Ovary (tissue), 3 donors: Measurements from ENCODE around the gene PIK3AP1.

Experiments
- EP300 ChIP-seq: sonication (generic); formaldehyde crosslinking; IDR thresholded peaks from one replicate; pipeline ENCODE4 v1.6.1; 2017; ENCODE audit warnings: antibody characterized with exemption
- POLR2A ChIP-seq: fragments of 450-650 bp; IDR thresholded peaks from one replicate; pipeline ENCODE4 v1.6.1; 2017; ENCODE audit warnings: antibody characterized with exemption, mild to moderate bottlenecking, moderate library complexity
- TF ChIP-seq, protein P1 (sequence below), 3 donors: fragments of 450-650 bp in 2 of 3; fragments of 200-600 bp in 1 of 3; IDR thresholded peaks; one replicate each; pipeline versions ENCODE4 v1.5.1 to v1.8.0; 2016 to 2022; ENCODE audit warnings: antibody characterized with exemption in 3 of 3, mild to moderate bottlenecking in 1 of 3
- donor health status: DM: no; HTN: no; CAD: no.

DNA sequence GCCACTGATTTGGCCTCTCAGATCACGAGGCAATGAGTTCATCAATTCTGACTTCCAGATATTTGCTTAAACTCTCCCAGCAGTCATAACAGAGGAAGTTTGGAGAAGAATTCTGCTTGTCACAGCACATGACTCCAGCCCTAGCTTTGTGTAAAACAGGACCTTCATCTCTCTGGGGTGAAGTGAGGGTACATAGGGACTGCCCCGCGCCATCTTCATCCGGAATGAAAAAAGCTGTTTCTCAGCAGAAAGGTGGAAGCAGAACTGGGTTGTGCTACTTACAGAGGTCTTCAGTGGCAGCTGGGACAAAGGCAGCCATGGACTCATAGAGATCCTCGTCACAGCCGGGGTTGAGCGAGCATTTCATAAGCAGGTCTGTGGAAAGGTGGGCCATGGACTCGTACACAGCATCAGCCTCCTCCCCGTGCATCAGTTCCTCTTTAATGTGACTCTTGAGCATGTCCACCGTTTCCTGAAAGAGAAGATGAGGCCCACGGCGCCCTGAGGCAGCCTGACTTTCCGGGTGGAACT lies 75.1 kb downstream of the PIK3AP1 start:
- TF ChIP-seq POLR2A, result no peak
- TF ChIP-seq, protein P1, sequence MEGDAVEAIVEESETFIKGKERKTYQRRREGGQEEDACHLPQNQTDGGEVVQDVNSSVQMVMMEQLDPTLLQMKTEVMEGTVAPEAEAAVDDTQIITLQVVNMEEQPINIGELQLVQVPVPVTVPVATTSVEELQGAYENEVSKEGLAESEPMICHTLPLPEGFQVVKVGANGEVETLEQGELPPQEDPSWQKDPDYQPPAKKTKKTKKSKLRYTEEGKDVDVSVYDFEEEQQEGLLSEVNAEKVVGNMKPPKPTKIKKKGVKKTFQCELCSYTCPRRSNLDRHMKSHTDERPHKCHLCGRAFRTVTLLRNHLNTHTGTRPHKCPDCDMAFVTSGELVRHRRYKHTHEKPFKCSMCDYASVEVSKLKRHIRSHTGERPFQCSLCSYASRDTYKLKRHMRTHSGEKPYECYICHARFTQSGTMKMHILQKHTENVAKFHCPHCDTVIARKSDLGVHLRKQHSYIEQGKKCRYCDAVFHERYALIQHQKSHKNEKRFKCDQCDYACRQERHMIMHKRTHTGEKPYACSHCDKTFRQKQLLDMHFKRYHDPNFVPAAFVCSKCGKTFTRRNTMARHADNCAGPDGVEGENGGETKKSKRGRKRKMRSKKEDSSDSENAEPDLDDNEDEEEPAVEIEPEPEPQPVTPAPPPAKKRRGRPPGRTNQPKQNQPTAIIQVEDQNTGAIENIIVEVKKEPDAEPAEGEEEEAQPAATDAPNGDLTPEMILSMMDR (IDR thresholded peaks at IDR 0.05), result no peak
- TF ChIP-seq EP300, result no peak
